ENCODE data around the gene RAD51.

DNA sequence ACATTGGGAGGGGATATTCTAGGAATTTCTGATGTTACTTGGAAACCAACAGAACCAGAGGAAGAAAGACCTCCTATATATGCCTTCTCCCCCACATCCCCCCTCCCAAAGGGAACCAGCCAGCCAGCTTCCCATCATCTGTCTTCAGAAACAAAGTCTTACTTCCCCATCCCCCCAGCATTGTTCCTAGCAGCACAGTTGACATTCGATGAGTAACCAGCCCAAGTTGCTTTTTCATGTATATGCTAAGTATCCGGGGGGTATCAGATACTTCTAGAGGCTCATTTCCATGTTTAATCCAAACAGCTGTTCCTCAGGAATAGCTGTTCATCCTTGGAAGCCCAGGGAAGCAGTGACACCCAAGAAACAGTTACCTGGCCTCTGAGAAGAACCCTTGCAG is 44.1 kb downstream of the RAD51 start:
- TF ChIP-seq, protein P1, sequence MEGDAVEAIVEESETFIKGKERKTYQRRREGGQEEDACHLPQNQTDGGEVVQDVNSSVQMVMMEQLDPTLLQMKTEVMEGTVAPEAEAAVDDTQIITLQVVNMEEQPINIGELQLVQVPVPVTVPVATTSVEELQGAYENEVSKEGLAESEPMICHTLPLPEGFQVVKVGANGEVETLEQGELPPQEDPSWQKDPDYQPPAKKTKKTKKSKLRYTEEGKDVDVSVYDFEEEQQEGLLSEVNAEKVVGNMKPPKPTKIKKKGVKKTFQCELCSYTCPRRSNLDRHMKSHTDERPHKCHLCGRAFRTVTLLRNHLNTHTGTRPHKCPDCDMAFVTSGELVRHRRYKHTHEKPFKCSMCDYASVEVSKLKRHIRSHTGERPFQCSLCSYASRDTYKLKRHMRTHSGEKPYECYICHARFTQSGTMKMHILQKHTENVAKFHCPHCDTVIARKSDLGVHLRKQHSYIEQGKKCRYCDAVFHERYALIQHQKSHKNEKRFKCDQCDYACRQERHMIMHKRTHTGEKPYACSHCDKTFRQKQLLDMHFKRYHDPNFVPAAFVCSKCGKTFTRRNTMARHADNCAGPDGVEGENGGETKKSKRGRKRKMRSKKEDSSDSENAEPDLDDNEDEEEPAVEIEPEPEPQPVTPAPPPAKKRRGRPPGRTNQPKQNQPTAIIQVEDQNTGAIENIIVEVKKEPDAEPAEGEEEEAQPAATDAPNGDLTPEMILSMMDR (IDR thresholded peaks at IDR 0.05; ENCODE audit: poor library complexity) = no peak
- no peak for TF ChIP-seq EZH2phosphoT487 (IDR thresholded peaks at IDR 0.05; ENCODE audit: low read depth, severe bottlenecking, unreplicated experiment)
